D721Med (cell line): Measurements from ENCODE around the gene POU6F2.

ENCODE experiments used
- DNase-seq: peaks from one replicate; pipeline ENCODE4 v3.0.0; 2011; ENCODE audit warnings: low spot score; ENCODE audit not compliant: insufficient read length
- FAIRE-seq: peaks from 2 replicates; lab custom pipeline; 2011; peaks lifted over from hg19 to GRCh38; lab: Jason Lieb, UNC
- CTCF ChIP-seq: IDR thresholded peaks from 2 replicates; pipeline ENCODE4 v1.5.1; 2012; ENCODE audit warnings: mild to moderate bottlenecking, control low read depth; ENCODE audit not compliant: insufficient read depth; ENCODE audit errors: missing control alignments

The POU6F2 gene

GRCh38 chr7:39132306-39132705 is 154.6 kb downstream of the POU6F2 start:
- DNase-seq: no peak
- no peak for FAIRE-seq
- no peak for TF ChIP-seq CTCF

GRCh38 chr7:39133088-39133487 is 155.4 kb downstream of the POU6F2 start:
- no peak for DNase-seq
- FAIRE-seq: no peak
- no peak for TF ChIP-seq CTCF

- FAIRE-seq: no peak
- no peak for TF ChIP-seq CTCF
- no peak for DNase-seq
Measured at GRCh38 chr7:39137480-39137879, 159.8 kb downstream of the POU6F2 start.

DNA sequence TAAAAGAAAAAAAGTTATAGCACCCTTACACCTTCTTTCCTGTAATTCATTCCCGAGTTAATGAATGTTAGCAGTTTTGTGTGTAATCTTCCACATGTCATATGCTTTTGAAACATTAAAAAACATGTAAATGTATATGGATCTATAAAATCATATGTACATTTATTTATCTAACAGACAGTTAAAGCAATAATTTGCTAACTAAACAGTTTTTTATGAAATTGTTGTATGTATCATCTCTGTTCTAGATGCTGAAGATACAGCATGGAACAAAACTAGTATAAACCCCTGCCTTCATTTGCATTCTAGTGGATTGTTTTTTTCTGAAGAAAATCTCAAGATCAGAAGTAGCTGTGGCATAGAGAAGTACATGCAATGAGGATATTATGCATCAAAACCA is 165.0 kb downstream of the POU6F2 start:
- DNase-seq: no peak
- FAIRE-seq: no peak
- no peak for TF ChIP-seq CTCF

DNA sequence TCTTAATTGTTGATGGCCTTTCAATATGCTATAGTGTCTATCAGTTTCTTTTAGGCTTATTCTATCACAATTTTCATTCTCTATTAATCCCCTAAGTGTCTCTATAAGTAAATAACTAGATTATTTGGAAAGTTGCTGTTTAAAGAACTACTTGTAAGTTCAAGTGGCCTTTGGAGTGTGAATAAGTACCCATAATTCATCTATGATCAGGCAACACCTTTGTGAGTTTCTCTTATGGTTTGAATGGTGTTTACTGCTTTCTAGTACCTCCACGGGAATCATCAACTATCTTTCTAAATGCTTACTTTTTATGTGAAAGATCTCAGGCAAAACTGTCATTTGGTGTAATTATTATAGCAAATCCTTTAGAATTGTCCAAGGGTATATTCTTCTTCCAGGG is 166.7 kb downstream of the POU6F2 start:
- no peak for TF ChIP-seq CTCF
- no peak for FAIRE-seq

DNA sequence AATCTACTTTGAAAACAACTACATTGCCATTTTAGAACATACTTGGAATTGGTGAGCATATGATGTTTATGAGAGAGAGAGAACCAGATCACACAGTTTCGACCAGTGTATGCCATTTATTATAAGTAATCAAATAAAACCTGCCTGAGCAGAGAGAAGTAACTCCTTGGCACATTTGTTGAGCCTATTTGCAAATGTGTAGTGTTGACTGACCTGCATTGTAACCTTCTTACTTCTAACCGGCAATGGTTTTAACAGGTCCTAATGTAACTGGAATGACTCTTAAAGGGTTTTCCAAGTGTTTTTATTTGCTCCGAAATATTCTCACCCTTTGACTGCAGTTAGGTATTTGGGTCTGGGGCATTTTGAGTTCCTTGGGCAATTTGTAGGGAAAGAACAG is 167.6 kb downstream of the POU6F2 start:
- no peak for FAIRE-seq
- no peak for TF ChIP-seq CTCF
- no peak for DNase-seq

More for the DNA sequence above, 166.7 kb downstream of the POU6F2 start:
- no peak for DNase-seq

DNA sequence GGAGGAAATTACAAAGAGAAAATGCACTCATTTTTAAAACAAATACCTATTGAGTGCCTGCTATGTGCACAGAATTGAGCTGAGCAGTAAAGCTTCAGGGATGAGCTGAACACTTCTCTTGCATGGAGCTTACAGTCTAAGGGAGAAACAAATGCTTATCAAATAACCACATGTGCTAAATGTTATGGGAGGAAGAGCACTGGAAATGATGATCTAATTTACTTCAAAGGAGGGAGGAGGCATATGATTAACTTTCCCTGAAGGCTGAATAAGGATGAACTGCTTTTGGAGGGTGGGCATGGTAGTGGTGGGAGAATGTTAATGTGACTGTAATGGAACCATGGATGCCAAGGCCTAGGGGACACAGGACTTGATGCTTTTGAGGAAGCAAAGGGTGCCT is 168.2 kb downstream of the POU6F2 start:
- DNase-seq: no peak
- FAIRE-seq: no peak
- no peak for TF ChIP-seq CTCF
